HG03135 (cell line): Measurements from ENCODE around the gene PTPRO.

Source experiments
- ATAC-seq: cut with Tn5 transposase; IDR thresholded peaks from one replicate; pipeline ENCODE4 v1.9.1; 2021; ENCODE audit warnings: mild to moderate bottlenecking, moderate library complexity; ENCODE audit not compliant: unreplicated experiment

Gene PTPRO

DNA sequence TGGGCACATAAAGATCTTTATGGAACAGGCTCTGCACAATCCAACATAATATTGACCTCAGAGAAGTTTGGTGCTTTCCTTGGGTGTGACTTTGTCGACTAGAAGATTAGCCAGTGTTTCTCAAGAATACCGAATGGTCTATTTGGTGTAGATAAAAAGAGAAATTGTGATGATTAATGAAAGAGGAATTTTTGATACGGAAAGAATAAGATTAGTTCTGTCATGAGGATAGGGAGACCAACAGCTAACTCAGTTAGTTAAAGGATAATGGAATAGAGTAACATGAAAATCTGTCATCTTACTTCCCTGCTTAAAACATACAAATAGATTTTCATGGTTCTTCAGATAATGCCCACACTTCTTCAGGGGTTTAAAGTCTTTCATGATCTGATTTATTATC, 24.2 kb downstream of the PTPRO start:
- ATAC-seq = no peak

DNA sequence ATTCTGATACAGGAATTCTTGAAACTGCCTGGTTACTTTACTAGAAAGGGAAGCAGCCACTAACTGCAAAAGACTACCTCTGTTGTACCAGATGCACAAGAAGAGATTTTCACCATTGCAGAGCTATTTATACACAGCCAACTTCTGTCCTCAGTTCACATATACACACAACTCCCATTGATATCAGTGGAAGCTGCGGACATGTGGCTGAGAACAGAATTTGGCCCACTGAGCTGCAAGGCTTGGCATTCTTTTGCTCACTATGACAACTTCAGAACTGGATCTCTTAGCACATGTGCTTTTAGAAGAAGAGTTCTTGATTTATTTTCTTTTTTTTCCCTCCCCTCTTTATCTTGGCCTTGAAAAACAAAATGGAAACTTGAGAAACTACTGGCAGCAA, 28.3 kb downstream of the PTPRO start:
- ATAC-seq = no peak

DNA sequence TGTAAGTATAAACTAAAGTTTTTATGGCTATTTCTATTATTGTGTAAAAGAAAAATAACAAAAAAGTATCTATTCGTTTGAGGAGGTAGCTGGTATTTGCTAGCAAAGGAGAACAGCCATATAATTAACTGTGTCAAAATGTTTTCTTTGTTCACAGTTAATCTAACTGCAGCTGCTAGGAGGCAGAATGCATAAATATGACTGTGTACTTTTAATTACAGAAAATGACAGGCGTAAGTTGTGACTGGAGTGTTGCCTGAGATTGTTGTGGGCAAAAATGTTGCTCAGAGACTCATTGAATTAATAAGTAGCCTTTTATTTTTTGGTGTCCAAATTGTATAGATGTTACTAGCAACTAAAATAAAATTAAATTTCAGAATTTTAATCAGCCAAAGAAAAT, 33.5 kb downstream of the PTPRO start:
- ATAC-seq = no peak

DNA sequence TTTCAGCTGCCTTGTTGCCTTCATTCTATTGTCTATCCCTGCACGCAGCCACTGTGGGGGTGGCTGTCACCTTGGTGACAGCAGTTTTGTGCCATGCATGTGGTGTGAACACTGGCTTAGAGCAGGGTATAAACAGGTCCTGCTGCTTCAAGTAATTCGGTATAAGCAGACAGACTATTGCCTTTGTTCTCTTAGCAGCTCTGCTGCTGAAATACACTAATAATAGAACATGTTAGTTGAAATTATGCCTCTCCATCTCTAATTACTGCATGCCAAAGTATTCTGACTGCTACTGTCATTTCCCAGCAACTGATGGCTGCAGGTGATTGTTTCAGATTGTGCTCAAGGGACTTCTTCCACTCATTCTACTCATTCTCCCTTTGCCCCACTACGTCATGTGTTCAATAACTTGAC, 34.6 kb downstream of the PTPRO start:
- no peak for ATAC-seq

DNA sequence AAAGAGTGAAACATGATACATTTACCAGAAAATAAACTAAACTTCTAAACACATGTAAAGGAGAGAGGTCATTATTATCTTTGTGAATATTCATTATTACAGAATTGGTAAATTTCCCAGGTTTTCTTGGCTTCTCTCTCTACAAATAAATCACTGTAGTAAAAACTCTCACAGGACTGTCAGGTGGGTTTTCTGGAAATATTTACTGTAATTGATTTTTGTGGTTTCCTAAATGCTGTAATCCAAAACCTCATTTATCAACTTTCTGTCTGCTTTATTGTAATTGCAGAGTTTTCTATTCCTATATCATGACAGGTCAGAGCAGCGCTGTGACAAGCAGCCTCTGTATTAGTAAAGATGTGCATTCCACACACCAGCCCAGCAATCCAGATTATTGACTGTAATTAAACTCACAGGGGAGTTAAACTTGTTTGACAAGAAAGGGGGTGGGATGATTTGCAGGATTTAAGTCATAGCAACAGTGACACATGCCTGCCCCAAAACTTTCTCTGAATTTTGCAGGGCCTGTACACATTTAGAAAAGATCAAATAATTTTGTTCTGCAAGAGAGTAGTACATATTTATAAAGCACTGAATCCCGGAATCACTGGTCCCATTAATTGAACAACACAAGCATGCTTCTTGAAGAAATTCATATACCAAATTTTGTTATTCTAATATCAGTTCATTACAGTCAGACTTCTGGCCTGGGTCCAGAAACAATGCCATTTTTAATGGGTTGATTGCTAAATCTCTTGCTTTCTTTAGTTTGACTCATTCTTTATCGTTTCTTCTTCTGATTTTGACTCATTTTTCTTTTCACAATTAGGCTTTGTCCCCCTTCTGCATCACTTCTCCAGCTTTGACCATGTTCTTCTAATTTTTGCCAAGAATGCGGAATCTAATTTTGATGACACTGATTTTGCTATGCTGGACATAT, 42.2 kb downstream of the PTPRO start:
- no peak for ATAC-seq

DNA sequence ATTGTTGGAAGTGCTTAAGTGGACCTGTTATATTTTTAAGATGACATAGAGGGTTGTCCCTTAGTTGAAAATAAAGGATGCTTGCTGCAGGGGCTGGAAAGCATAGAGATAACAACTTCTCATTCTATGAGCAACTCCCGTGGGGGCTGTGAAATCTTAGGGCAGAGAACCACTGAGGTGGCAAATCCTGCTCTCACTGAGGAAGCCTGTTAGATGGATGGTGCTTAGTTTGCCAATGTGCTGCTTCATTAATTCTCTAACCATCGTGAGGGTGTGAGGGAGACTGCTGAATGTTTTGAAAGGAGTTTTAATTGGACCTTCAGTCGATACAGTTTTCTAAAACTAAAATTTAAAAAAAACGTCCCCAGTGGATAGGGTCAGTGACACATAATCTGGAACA, 46.5 kb downstream of the PTPRO start:
- ATAC-seq = no peak

DNA sequence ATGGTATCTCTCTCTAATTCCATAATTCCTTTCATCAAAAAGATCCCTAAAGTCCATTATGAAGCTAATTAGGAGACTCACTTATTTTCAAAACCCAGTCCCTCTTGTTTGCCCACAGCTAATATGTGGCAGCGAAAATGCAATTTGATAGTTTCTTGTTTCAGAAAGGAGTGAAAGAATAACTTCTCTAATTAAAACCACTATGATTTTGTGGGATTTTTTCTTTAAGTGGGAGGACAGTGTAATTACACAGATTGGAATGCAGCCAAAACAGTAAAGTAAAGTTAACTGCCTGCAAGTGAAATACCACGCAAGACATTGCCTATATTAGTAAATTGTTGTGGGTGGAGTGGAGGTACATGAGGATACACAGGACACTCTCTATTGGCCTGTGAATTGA, 50.0 kb downstream of the PTPRO start:
- ATAC-seq = no peak

DNA sequence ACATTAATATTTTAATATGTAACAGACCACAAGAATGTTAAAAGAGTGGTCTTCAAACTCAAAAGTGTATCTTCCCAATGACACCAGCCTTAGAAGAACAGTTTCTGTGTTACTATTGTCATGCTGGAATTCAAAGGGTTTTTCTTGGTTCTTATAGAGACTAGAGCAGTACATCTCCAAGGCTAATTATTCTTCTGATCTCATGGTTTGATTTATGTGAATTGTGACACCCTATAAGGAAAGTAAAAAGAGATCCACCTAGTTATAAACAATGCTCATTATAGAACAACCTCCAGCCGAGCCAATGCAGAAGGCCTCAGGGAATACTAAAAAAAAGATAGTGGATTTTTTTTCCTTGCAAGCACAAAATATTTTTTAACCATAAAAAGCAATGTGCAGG, 65.5 kb downstream of the PTPRO start:
- no peak for ATAC-seq

DNA sequence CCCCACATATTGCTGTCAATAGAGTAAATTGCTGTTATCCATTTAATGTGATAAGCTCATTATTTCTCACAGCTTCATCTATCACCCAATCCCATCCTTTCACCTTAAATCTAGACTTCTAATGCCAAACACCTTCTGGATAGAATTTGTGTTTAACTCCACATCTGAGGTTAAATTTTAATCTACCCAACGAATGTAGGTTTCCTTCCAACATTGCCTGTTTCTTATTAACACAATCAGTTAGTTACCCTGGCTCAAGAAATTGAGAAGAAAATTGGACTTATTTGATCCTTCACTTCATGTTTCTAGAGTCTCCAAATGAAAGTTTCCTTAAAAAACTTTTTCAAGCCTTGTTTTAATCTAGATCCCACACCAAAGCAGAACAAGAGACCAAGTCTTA, 67.3 kb downstream of the PTPRO start:
- ATAC-seq = no peak

DNA sequence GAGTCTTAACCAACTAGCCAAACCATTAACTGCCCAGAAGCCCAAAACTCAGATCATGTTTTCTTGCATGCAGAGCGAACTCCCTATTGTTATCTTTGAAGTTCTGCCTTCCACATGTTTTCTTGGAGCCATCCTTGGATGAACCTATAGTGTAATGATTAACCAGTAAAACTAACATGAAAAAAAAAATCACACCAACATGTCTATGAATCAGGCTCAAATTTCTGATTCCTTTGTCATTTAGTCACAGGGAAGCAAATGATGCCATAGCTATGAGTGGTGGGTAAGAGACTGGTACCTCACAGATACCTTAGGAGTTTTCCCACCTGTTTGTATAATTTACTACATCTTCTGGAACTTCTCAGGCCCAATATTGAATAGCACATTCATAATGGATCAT, 70.7 kb downstream of the PTPRO start:
- no peak for ATAC-seq

DNA sequence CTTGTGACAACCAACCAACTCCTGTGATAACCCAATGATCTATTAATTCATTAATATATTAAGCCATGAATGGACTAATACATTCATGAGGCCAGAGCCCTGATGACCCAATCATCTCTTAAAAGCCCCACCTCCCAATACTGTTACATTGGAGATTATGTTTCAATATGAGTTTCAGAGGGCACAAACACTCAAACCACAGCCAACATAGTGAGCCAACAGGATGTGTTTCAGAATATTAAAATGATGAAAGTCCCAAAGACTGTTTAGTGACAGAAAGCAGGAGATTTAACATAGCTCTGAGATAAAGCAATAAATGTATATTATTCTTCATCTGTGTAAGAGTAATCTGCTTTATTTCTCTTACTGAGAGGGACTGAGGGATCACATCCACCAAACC, 71.7 kb downstream of the PTPRO start:
- no peak for ATAC-seq

DNA sequence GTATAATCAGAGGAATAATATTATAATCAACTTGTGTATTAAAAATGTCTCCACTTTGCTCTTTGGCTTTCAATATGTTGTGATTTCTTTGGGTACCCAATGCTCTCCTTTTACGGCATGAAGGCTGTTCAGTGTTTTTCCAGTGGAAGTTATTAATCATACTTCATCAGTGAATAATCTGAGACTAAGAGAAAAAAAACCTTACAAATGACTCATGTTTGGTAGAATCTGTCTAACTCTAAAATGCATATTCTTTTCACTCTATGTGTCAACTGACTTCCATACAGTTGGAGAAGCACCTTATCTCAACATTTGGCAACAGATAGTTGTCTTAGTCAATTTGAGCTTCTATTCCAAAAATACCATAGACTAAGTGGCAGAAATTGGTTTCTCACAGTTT, 82.2 kb downstream of the PTPRO start:
- ATAC-seq = no peak

DNA sequence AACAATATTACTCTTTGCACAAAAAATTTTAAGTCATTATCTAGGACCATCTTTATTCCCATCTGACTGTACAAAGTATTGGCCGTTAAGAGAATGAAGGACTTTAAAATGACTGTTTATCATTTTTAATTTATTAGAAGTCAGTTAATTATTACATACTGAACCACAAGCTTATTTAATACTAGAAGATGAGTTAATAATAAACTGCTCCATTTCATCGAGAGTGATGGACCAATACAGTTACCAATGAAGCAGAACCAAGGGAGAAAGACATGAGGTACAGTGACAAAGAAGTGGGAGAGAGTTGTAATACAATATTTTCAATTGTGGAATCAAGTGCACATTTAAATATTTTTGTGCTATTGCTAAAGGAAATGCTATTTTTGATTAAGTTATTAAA, 83.3 kb downstream of the PTPRO start:
- no peak for ATAC-seq

DNA sequence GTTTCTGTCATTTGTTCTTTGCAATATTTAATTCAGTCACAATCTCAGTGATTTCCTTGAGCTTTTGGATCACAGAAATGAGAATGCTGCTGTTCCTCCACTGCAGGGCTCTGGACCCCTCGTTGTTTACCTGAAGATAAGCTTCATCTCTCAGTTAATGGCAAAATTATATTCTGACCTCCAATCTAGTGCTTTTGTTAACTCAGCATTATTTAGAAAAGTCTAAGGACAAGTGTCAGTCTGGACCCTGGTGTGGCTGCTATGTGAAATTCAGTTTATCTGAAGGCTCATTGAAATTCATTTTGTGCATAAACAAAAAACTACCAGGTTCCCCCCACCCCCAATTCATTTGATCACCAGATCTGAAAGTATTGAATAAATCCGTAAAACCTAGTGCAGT, 84.7 kb downstream of the PTPRO start:
- no peak for ATAC-seq

DNA sequence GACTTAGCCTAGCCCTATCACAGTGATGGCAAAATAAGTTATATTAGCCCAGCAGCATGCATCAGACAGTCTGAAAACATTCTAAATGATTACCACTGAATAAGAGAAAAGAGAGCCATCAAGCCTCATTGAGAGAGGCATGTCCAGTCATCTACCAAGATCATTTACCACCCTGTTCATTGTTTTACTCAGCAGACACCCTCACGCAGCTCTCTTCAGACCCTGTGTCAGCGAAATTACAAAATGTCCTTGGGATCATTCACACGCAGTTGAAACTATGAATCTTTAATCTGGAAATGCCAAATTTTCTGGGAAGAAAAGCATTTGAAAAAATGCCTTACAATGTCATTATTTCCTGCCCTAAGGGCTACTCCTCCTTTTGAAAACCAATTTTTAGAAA, 89.5 kb downstream of the PTPRO start:
- ATAC-seq = no peak

DNA sequence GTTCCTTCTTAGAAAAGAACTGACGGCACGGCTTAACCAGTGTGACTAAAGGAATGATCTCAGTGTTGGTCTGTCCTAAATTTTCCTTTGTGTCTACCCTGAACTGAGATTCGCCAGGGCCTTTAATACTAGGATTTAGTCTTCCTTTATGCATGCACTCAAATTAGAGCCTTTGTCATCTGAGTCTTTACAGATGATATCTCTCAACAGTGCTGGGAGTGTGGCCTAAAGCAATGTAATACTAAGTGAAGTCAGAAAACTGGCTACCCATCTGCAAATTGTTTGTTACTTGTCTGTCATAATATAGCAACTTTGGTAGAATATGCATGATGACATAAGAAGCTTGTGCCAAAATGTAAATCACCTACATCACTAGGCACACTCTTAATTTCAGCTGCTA, 95.4 kb downstream of the PTPRO start:
- no peak for ATAC-seq

DNA sequence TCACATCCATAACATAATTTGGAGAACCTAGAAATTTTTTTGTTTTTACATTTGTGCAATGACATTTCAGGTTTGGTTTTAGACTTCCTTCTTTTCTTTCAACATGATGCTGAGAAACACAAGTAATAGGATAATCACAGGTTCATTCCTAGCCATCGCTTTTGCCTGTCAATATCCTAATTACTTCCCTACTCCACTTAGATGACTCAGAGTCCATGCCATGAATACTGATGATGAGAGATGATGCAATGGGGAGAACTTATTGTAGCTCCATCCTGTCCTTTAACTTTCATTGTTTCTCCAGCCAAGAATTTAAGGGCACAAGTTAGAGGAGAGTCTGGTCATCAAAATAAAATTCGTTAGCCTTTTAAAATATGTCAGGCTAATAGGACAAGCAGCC, 101.3 kb downstream of the PTPRO start:
- no peak for ATAC-seq

DNA sequence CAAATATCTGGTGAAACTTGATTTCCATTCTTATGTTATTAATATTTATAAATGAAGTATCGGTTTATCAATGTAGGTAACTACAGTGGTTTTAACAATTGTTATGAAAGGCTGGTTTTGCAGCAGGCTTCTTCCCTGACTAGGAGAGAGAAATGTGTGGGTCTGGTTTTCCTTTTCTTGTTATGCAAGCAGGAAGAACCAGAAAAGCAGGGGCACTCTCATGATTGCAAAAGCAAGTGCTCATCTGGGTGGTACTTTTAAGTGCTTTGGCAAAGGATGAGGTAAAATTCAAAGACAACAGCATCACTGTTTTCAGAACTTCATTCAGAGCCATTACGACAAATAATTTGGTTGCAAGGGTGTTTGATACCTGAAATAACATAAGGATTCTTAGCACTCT, 105.6 kb downstream of the PTPRO start:
- ATAC-seq = no peak

DNA sequence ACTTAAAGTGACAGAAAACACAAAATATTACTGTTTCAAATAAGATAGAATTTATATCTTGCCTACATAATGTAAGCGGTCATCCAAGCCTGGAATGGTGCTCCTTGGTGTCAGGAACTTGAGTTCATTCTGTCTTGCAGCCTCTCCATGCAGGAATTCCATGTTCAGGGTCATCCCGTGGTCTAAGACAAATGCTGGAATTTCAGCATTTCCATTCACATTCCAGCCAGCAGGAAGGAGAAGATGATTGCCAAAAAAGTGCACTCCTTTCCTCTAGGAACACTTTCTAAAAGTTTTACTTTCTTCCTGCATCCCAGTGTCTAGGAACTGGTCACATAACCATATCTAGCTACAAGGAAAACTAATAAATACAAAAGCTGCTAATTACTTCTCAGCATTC, 106.3 kb downstream of the PTPRO start:
- ATAC-seq = no peak

DNA sequence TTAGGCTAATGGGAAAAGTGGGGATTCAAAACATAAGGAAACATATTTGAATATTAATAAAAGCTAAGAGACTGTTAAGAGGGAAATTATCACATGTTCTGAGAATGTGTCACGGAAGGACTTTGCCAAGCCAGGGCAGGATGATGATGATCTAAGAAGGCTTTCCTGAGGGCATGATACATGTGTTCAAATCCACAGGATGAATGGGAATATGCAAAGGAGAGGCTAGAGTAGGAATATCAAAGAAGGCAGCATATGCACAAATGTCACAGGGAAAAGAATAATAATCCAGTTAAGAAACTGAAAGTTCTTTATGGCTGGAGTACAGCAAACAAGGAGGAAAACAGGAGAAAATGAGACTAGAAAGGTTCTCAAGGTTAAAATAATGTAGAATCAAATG, 107.0 kb downstream of the PTPRO start:
- no peak for ATAC-seq

DNA sequence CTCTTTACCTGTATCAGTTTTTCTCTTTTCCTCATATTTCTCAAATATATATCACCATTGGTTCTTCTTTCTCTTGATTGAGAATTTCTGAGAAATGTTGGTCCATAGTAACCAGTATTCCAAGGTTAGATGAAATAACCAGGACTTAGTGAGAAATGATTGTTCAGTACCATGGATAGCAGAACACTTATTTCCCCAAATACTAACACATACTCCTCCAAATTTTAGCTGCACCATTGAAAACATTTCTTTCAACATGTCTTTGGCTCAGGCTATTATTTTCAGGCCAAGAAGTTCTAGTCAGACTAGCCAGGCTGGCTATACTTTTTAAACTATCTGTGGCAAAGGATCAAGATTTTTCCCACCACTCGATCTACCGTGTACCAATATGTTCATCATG, 113.3 kb downstream of the PTPRO start:
- ATAC-seq = no peak

DNA sequence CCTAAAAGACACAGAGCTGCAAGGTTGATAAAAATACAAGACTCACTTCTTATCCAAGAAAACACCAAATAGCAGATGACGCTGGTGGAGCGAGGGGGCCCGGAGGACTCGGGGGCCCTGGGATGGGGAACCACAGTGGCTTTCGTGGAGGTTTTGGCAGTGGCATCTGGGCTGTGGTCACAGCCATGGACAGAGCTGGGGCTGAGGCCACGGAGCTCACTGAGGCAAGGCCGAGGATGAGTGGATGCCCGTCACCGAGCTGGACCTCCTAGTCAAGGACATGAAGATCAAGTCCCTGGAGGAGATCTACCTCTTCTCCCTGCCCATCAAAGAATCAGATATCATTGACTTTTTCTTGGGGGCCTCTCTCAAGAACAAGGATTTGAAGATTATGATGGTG, 117.2 kb downstream of the PTPRO start:
- ATAC-seq = no peak

DNA sequence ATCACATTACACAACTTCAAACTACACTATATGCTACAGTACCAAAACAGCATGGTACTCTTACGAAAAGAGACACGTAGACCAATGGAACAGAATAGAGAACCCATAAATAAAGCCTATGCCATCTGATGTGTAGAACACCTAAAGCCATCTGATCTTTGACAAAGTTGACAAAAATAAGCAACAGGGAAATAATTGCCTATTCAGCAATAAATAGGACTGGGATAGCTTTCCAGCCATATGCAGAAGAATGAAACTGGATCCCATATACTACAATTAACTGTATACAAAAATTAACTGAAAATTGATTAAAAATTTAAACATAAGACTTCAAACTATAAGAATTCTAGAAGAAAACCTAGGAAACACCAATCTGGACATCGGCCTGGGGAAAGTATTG, 120.7 kb downstream of the PTPRO start:
- ATAC-seq = no peak
